ENCODE measurements around the gene PCSK2. TPM values are rescaled to one million over a fixed set of nuclear protein-coding genes. Genes with fewer than 3 reads are reported as not detected.
A peak's percentile ranks its signal among the peaks of the same experiment; 100 is the strongest.

Gene PCSK2
- total and polyA plus RNA-seq, 2 of the 8 experiments (the other 6 are each of a cell fraction or from before 2014, with no cell fraction given) = 1.9 to 4.2 TPM

DNA sequence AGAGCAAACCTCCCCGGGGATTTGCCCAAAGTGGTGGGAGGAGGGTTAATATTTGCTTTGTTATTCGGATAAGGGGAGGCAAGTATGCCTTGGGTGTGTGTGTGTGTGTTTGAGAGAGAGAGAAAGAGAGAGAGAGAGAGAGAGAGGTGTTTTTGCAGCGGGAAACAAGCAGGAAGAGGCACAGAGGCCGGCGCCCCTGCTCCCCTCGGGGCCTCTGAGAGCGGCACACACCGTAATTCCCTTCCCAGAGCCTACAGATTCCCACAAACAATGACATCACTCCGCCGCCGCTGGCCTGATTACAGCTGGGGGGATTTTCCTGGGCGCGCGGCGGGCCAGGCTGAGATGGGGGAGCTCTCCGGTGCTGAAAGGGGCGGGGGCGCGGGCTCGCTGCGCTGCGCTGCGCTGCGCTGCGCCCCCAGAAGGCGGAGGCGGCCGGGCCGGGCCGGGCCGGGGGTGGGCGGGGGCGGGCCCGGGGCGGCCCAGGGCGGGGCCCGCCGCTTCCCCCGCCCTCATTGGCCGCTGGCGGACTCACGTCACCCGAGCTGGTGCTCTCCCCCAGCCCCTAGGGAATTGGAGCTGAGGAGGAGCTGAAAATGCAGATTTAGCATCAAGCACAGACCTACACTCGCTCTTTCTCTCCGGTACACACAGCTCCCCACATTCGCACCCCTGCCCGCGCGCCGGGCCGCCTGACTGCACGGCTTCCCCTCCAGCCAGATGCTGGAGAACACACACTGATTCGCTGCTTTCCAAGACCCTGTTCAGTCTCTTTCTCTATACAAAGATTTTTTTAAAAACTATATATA, at the start of gene PCSK2 (continued):
- TF ChIP-seq TAF7 (optimal IDR thresholded peaks at IDR 0.05; ENCODE audit: borderline replicate concordance, low read depth, low read length) (peak; percentile 55), HDAC2 (IDR thresholded peaks at IDR 0.05; ENCODE audit: borderline replicate concordance in 1 of 2, low read depth in 2 of 2, low read length in 2 of 2) (0 out of 4 replicates have a peak, but pooled peaks of 1 of the 2 experiments have one; percentile 16), SP4 (IDR thresholded peaks at IDR 0.05; ENCODE audit: low read length) (no peak), KDM1A (IDR thresholded peaks at IDR 0.05; ENCODE audit: borderline replicate concordance, low read length) (no peak), SAP30 (IDR thresholded peaks at IDR 0.05; ENCODE audit: insufficient read depth, insufficient replicate concordance, low read length) (peak; percentile 68), SP2 (IDR thresholded peaks at IDR 0.05; ENCODE audit: low read length) (no peak), KDM5A (IDR thresholded peaks at IDR 0.05; ENCODE audit: low read length) (no peak), CHD2 (IDR thresholded peaks at IDR 0.05; ENCODE audit: low read length) (no peak), SIN3A (conservative IDR thresholded peaks at IDR 0.05 in 1 of 2, IDR thresholded peaks at IDR 0.05 in 1 of 2; ENCODE audit: low read depth in 1 of 2, low read length in 2 of 2) (peak; percentile 92 to 95), MAFK (IDR thresholded peaks at IDR 0.05; ENCODE audit: low read depth, low read length) (no peak), TAF1 (IDR thresholded peaks at IDR 0.05; ENCODE audit: low read depth, low read length) (peak; percentile 42; the same call in 1 of the 2 replicates), BACH1 (IDR thresholded peaks at IDR 0.05; ENCODE audit: low read length) (no peak), TBP (IDR thresholded peaks at IDR 0.05; ENCODE audit: low read depth, low read length) (no peak), NRF1 (IDR thresholded peaks at IDR 0.05; ENCODE audit: low read depth, low read length) (peak; percentile 12; the same call in 1 of the 2 replicates), CBX8 (IDR thresholded peaks at IDR 0.05; ENCODE audit: borderline replicate concordance, low read depth, low read length) (no peak), SIRT6 (IDR thresholded peaks at IDR 0.05; ENCODE audit: low read length) (no peak), RFX5 (IDR thresholded peaks at IDR 0.05; ENCODE audit: borderline replicate concordance, low read depth, low read length) (no peak)
- TF ChIP-seq, protein P1, sequence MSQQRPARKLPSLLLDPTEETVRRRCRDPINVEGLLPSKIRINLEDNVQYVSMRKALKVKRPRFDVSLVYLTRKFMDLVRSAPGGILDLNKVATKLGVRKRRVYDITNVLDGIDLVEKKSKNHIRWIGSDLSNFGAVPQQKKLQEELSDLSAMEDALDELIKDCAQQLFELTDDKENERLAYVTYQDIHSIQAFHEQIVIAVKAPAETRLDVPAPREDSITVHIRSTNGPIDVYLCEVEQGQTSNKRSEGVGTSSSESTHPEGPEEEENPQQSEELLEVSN (IDR thresholded peaks at IDR 0.05) = no peak
- TF ChIP-seq, protein P2, sequence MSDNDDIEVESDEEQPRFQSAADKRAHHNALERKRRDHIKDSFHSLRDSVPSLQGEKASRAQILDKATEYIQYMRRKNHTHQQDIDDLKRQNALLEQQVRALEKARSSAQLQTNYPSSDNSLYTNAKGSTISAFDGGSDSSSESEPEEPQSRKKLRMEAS (IDR thresholded peaks at IDR 0.05) = peak; percentile 55
- TF ChIP-seq, protein P3, sequence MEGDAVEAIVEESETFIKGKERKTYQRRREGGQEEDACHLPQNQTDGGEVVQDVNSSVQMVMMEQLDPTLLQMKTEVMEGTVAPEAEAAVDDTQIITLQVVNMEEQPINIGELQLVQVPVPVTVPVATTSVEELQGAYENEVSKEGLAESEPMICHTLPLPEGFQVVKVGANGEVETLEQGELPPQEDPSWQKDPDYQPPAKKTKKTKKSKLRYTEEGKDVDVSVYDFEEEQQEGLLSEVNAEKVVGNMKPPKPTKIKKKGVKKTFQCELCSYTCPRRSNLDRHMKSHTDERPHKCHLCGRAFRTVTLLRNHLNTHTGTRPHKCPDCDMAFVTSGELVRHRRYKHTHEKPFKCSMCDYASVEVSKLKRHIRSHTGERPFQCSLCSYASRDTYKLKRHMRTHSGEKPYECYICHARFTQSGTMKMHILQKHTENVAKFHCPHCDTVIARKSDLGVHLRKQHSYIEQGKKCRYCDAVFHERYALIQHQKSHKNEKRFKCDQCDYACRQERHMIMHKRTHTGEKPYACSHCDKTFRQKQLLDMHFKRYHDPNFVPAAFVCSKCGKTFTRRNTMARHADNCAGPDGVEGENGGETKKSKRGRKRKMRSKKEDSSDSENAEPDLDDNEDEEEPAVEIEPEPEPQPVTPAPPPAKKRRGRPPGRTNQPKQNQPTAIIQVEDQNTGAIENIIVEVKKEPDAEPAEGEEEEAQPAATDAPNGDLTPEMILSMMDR (IDR thresholded peaks at IDR 0.05; ENCODE audit: control extremely low read depth in 1 of 3, insufficient read depth in 1 of 3, low read depth in 1 of 3, low read length in 3 of 3) = no peak

All from H1 (cell line).